ENCODE data around the gene CLIC3.
"Not testable (repeated sequence)": the region's sequence is repeated elsewhere in the genome, so short reads cannot be mapped to it uniquely, and the experiment has no call there.

The CLIC3 gene, protein sequence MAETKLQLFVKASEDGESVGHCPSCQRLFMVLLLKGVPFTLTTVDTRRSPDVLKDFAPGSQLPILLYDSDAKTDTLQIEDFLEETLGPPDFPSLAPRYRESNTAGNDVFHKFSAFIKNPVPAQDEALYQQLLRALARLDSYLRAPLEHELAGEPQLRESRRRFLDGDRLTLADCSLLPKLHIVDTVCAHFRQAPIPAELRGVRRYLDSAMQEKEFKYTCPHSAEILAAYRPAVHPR

DNA sequence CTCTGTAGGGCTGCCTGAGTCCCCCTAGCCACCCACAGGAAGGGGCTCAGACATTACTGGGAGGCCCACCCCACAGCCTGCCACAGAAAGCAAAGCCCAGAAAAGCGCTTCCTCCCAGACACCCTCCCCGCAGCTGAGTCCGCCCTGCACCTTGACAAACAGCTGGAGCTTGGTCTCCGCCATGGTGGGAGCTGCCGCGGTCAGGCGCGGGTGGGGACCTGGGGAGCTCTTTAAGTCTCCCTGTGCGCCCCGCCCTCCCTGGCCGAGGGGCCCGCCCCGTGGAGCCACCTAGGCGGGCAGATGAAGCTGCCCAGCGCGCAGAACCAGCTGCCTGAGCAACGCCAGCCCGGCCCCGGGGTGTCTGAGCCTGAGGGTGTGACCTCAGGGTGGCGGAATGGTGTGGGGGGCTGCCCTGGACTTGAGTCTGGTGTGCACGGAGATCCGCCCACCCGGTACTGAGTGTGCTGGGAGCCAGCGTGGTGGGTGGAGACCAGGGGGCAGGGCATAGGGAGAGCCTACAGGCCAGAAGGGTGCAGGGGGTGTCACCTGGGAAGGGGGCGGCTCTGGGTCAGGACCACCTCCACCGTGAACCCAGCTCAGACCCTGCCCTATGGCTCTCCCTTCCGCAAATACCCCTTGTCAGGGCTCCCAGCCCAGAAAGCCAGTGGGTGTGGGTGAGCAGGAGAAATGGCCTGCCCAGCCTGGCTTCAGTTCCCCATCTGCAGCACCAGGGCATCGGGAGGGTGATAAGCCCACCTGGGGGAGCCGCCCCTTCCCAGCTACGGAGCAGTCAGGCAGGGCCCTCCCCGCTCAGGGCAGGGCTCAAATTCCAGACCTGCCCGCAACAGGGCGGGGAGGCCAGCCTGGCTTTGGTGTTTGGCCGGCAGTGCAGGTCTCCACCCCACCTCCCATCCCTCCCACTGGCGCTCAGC, at the start of gene CLIC3:
Gene CLIC3 (minus strand): TSS at position 208 of the 932 bp plus-strand sequence. CDS start 25 bp downstream, at position 183.
- no peak for DNase-seq

DNA sequence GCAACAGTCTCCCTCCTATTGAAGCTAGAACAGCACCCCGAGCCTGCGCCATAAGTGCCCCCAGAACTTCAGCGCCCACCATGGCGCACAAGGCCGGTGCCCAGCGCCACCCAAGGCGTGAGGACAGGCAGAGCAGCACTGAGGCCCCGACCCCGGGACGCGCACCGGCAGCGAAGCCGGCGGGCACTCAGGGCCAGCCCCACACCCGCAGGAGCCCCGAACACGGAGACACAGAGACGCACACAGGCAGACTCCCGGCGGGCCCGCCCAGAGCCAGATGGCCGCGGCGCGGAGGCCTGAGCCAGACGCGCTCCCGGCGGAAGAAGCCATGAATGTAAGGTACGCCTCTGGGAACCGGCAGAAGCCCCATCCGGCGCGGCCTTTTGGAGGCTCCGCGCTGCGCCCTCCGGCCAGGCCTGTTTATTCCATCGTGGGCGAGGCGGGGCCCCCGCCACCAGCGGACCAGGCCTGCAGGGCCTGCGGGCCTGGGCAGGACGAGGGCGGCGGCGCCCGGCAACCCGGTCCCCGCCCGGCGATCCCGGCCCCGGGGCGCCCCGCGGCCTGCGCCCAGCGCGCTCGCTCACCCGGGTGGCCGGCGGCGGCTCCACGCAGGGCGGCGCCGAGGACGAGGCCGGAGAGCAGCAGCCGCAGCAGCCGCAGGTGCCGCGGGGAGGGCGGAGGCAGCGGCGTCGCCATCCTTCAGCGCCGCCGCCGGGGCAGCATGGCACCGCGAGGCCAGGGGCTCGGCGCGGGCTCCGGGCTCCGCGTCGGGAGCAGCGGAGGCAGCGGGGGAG, 49.1 kb upstream of the CLIC3 start:
- DNase-seq = no peak

DNA sequence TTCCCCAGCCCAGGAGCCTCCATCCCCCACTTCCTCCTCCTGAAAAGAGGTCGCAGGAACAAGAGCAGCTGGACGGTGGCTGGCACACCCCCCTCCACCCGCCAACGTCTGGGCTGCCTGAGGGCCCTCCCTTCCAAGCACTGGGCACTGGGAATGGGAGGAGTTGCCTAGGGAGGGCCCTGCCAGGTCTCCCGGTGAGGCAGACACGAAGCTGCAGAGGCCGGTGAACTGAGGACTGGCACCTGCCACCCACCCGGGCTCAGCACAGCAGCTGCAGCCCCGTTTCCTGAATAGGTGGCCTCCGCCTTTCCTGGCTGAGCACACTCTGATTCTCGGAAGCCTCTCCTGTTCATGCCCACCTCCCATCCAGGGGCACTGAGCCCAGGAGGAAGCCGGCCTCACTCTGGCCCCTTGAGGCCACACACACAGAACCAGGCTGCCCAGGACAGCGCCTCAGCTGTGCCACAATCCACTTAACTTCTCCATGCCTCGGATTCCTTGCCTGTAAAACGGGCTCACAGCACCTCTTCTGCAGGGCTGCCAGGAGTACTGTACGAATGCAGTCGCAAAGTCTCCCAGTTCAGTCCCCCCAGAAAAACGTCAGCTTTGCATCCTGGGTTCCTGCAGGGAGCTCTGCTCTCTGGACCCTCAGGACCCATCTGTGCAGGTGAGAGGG, 48.3 kb upstream of the CLIC3 start:
- DNase-seq = no peak

DNA sequence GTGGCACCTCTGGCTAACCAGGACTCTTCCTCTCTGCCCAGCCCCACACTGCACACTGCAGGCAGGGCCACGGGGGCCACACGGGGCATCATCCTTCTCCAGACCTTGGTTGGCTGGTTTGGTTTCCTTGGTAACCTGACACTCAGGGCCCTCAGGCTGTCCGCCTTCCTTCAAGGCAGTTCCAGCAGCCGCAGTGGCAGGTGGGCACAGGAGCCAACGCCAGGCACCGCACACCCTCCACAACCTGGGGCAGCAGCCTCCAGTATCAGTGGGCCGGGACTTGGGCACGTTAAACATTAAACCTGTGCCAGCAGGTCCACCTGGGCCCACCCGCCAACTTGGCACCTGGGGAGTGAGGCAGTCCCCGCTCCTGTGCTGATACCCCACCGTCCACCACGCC, 47.7 kb upstream of the CLIC3 start:
- no peak for DNase-seq

DNA sequence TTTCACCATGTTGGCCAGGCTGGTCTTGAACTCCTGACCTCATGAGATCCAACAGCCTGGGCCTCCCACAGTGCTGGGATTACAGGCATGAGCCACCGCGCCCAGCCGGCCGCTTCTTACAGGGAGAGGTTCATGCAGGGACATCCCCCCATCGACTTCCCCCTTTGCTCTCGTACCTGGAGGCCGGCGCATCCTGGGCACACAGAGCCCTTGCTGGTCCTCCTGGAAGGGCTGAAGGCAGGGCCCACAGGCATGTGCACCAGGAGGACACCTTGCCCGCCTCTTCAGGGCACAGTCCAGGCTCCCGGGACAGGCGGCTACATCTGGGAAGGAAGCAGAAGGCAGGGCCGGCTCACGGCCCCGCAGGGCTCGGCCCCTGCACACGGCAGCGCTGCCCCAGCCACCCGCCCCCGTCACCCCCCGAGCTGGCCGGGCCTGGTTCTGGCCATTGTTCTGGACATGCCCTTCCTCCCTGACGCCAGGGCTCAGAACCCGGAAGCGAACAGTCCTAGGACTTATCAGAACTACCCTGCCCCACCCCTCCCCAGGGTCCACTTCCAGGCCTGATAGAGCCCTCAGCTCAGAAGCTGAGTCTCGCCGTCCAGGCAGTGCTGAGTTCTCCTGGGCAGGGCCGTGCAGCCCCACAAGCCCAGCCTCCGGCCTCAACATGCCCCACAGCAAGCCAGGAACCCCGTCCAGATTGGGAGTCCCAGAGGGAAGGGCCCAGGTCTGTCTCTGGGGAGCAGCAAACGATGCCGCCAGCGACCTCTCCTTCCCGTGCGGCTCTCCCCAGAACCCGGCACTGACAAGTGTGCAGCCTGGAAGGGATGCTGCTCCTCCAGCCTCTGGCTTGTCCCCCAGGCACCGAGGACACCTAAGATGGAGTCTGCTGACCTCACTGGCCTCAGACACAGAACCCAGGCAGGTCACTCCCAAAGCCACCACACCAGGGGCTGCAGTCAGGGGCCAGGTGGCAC, 46.7 kb upstream of the CLIC3 start:
- no peak for DNase-seq

DNA sequence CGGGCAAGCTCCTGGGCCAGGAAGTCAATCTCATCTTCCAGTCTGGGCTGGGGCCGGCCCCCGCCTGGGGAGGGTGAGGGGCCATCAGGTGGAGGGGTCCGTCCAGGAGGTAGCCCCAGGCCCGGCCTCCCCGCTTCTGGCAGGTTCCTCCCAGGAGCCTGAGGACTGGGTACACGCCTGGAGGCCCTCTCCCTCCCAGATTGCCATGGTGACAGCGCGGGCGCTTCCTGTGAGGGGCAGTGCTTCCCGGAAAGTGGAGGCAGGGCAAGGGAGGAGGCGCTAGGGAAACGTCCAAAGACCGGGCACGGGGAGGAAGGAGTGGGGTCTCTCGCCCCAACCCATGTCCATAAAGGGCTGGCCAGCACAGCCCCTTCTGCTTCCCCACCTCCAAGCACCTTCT, 44.8 kb upstream of the CLIC3 start:
- DNase-seq = no peak

DNA sequence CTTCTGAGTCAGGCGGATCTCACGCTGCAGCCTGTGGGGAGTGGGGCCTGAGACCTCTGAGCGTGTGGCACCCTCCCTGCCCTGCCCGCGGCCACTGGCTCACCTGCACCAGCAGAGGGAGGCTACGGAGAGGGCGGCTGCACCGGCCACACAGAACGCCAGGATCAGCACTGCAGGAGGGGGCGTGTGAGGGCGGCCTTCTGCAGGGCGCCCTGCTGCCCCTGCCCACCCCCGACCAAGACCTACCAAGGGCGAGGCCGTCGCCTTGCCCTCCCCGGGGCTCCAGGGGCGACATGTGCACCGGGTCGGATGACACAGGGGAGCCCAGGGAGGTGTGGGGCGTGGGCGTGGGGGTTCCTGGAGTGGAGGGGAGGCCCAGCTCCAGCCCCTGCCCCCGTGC, 44.2 kb upstream of the CLIC3 start:
- no peak for DNase-seq

DNA sequence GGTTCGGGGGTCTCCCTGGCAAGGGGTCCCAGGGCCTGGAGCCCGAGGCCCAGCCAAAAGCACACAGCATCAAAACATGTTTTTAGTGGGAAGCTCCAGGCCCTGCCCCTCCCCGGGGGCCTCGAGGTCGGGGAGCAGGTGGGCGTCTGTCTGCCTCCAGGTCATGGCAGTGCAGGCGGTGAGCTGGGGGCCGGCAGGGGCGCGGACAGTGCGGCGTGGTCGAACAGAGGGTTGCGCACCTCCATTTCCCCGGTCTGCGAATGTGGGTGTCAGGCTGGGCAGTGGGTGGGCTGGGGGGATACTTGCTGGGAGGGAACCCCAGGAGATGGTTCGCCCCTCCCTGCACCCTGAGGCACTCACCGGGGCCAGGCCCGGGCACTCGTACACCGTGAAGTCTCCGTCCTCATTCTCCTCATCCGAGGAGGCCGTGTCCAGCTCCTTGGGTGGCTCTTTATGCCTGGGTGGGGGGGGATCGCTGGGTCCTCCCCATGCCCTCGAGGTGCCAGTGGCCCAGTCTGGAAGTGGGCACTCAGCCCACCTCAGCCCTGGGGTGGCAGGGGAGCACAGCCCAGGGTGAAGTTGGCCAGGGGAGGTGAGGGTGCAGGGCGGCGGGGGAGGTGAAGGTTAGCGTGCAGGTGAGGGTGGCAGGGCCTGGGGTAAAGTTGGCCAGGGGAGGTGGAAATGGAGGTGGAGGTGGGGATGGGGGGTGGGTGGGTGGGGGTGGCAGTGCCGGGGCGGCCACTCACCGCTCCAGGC, 43.4 kb upstream of the CLIC3 start:
- DNase-seq = no peak

DNA sequence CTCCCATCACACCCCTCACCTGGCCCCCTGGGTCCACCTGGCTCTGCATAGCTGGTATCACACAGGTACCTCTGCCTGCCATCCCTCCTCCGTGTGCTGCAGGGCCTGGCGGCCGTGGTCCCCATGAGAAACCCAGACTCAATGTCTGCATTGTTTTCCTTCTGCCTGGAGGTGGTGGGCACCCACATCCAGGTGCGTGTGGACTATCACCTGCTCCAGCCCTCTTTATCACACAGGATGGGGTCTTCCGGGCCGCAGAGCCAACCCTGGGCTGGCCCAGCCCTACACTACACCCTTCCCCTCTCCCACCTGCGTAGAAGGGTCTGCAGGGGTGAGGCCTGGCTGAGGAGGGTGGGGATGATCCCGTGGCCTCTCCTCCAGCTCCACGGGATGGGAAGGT, 42.5 kb upstream of the CLIC3 start:
- DNase-seq = no peak

DNA sequence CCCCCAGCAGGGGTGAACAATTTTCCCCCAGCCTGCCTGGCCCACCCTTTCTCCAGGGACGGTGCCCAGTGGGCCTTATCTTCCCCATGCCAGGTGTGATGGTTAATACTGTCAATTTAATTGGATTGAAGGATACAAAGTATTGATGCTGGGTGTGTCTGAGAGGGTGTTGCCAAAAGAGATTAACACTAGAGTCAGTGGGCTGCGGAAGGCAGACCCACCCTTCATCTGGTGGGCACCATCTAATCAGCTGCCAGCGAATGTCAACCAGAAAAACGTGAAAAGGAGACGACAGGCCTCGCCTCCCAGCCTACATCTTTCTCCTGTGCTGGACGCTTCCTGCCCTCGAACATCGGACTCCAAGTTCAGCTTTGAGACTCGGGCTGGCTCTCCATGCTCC, 41.1 kb upstream of the CLIC3 start:
- no peak for DNase-seq

DNA sequence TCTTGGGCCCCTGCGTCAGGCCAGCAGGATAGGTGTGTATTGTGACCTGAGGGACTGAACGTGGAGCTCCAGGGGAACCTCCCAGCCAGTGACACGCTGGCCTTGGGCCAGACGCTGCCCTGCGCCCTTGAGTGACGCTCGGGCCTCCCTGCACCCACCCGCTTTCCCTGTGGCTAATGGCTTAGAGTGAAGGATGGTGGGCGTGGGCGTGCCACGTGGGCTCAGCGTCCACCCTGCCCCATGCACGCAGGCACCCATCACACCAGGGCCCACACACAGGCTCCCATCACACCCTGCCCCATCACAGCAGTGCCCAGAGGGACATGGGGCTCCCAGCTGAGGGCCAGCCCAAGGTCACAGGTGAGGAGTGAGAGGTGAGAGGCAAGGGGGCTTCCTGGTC, 40.7 kb upstream of the CLIC3 start:
- DNase-seq = no peak

DNA sequence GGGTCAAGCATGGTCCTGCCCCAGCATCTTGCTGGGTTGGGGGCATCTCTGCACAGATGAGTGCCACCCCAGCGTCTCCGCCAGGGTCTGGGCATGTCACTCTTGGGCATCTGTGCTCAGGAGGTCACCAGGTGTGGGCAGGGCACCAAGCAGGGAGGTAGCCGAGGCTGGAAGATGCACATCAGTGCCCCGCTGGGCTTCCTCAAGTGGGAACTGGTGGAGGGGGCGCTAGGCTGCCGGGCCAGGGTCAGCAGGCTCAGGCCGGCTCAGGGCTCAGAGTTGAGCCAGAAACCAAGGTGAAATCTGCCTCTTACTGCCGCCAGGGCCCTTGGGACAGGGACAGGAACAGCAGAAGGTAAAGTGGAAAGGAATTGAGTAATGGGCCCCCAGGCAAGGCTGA, 39.6 kb upstream of the CLIC3 start:
- no peak for DNase-seq

DNA sequence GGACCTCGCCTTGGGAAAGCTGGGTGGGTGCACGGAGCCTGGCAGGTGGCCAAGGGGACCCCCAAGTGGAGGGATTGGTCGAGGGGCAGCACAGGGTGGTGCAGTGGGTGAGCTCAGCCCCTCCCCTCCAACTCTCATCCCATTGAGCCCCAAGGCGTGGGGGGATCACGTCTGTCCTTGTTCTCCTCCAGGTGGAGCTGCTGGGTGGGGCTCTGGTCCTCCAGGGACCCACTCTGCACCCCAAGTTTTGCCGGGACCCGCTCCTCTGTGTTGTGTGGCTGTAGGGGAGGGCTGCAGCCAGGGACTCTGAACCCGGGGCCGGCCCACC, 39.1 kb upstream of the CLIC3 start:
- no peak for DNase-seq

DNA sequence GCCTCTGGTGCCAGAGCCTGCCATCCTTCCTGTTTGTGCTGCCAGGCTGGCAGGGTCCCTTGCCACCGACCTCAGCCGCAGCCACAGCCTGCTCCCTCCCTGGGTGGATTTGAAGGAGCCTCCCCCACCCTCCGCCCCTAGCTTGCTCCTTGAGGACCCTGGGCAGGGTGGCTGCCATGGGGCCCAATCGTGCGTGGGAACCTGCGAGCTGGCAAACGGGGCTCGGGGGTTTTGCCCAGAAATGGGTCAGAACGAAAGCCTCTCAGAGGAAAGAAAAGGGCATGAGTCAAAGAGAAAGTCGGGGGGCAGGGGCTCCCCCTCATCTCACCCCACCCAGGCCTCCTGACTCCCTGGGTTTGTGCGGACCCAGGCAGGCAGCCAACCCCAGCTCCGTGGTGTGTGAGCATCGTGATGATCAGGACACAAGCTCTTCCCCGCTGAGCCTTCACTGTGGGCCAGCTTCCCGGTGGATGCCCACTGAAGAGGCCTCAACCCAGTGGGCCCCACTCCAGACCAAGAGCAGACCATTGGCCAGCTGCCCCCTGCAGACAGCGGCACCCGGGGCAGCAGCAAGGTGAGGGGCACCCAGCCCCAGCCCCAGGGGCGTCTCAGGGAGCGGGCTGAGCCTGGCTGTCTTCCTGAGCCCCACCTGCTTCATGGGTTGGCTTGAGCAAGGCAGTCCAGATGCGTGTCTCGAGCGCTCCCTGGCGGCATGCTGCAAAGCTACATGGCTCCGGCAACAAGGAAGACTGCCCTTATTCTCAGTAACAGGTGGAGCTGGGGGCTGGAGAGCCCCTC, 38.5 kb upstream of the CLIC3 start:
- DNase-seq = peak; percentile 65

DNA sequence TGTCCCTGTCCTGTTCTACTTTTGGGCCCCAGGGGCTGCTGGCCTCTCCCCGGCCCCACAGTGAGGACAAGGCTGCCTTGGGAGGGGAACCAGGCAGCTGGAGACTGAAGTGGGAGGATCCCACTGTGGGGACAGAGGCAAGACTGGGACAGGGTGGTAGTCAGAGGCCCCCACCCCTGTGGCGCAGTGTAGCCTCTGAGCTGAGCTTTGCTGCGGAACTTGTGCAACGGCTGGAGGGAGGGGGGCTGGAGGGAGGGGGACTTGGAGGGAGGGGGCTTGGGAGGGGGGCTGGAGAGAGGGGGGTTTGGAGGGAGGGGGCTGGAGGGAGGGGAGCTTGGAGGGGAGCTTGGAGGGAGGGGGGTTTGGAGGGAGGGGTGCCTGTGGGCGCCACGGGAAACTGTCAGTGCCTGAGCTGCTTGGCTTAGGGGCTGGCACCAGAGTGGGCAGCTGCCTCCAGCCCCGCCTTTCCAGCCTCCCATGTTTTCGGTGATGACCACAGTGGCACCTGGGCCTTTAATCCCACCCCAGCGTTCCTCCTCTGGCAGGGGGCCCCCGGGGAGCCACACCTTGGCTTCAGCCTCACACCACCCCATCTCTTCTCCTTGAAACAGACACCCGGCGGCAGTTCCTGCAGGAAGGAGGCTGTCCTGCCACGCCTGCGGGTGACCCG, 37.8 kb upstream of the CLIC3 start:
- DNase-seq = no peak

DNA sequence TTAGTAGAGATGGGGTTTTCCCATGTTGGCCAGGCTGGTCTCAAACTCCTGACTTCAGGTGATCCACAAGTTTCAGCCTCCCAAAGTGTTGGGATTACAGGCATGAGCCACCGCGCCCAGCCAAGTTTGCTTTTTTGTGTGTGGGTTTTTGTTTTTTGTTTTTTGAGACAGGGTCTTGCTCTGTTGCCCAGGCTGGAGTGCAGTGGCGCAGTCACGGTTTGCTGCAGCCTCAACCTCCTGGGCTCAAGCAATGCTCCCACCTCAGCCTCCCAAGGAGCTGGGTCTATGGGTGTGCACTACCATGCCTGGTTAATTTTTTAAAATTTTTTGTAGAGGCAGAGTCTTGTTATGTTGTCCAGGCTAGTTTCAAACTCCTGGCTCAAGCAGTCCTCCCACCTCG, 37.1 kb upstream of the CLIC3 start:
- not testable (repeated sequence) for DNase-seq

DNA sequence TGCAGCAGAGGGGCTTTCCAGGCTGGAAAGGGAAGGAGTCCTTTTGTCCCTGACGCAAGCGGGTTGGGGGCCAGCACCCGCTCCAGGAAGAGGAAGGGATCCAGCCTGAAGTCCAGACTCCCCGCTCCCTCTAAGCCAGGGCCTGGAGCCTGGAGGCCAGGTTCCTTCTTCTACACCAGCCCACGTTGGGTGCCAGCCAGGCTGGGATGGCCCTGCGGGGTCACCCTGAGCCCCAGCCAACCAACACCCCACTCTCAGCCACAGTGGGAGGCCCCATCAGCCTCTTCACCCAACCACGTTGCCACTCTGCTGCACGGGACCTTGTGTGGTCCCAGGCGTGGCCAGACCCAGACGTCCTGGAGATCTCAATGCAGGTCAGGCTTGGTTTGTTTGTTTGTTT, 36.5 kb upstream of the CLIC3 start:
- DNase-seq = no peak

DNA sequence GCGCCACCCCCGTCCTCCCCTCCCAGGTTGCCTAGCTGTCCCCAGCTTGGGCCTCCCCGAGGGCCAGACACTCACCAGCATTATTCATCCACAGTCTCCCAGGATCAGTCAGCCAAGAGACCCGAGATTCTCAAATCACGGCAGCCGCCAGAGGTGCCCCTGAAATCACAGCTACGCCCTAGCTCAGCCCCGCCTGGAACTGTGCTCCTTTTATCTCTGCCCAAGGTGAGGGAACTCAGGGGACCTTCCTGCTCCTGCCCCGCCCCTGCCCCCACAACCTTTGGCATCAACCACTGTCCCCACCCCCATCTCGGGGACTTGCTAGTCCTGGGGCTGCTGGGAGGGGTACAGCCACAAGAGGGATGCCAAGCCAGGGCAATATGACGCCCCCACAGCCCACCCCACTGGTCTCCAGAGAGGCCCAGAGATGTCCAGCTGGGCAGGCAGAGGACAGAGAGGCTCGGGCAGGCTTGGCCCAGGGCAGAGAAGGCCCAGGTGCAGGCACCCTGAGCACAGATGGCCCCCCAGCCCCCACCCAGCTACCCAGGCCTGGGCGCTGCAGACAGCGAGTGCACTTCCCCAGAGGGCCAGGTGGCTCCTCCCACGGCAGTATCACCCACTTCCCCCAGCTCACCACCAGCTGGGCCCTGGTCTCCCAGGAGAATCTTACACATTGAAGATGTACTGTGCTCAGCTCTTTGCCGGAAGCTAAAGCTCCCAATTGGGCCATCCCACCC, 35.7 kb upstream of the CLIC3 start, which contains the start of gene FUT7:
Gene FUT7 (minus strand): TSS at position 185 of the 737 bp plus-strand sequence. CDS start 97 bp downstream, at position 88.
- DNase-seq = no peak
